ENCODE results near the gene HERPUD1.

DNA sequence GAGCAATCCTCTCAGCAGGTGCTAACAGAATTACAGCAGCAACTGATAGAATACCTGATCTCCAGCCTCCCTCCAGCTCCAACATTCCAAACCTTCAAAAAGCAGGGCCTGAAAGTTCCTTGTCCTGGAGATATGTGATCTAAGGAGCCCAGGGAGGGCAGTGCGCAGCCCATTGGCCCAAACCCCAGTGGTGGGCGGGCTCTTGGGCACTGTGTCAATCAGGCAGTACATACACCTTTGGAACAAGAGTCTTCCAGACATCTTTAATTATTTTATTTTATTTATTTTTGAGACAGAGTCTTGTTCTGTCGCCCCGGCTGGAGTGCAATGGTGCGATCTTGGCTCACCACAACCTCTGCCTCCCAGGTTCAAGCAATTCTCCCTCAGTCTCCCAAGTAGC, 42.7 kb upstream of the HERPUD1 start:
- no peak for TF ChIP-seq CTCF (IDR thresholded peaks at IDR 0.05)
- TF ChIP-seq POLR2A (IDR thresholded peaks at IDR 0.05), result no peak

Measured in uterus (tissue), 2 donors.